ENCODE data around the gene XIAP.
"Not testable (repeated sequence)": the region's sequence is repeated elsewhere in the genome, so short reads cannot be mapped to it uniquely, and the experiment has no call there.

The XIAP gene

DNA sequence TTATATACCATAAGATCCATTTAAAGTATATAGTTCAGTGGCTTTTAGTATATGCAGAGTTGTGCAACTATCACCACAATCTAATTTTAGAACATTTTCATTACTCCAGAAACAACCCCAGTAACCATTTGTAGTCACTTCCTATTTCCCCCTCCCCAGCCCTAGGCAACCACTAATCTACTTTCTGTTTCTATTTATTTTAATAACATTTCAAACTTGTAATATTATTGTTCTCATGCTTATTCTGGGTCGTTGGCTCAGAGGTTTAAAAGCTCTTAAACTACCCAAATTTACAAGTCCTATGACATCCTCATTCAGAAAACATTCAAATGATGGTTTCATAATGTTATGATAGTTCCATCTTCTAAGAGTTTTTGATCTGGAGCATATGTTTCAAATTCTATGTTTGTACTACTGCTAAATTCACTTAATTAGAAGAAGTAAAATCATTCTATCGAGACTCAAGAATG lies 18.4 kb downstream of the XIAP start:
- DNase-seq = no peak

DNA sequence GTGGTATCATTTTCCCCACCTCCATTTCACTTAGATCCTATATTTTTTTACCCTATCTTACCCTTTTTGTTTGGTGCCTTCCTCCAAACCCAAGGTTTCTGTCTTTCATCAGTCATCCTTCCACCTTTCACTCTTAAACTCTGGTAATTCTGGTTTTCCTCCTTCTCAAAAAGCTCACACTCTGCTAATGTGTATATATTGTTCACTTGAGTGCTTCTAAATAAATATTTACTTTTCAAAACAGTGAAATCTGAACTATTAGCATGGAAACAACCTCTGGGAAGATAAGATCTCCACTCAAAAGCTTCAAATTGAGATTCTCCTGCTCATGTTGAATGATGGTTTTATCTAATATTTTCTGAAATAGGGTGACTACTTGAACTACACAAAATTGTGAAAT lies 21.5 kb downstream of the XIAP start:
- peak; percentile 4 for DNase-seq

DNA sequence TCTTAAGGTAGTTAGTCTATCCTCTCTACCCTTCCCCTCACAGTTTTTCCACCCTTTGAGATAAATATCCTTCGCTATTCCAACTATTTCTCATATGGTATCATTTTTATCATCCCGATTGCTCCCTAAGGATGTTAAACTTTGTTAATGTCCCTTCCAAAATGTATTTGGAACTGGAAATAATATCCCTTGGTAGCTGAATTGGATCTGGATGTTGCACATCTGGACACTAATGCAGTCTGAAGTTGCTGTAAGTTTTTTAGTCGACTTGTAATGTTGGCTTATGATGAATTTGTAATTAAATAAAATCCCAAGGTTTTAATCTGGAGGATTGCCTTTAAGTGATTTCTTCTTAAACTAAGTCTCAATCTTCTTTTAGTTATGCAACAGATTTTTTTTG lies 22.5 kb downstream of the XIAP start:
- DNase-seq = no peak

DNA sequence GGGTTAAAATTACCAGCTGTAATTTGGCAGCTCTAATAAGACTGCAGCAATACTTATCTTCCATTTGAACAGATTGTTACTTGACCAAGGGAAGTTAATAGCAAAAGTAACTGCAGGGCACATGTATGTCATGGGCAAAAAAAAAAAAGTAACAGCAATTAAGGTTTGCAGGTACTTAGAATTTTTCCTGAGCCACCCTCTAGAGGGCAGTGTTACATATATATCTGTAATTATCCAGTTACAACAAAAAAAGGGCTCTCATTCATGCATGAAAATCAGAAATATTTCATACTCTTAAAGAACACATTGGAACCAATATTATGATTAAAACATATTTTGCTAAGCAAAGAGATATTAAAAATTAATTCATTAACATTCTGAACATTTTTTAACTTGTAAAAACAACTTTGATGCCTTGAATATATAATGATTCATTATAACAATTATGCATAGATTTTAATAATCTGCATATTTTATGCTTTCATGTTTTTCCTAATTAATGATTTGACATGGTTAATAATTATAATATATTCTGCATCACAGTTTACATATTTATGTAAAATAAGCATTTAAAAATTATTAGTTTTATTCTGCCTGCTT lies 25.1 kb downstream of the XIAP start:
- DNase-seq = peak; percentile 2

DNA sequence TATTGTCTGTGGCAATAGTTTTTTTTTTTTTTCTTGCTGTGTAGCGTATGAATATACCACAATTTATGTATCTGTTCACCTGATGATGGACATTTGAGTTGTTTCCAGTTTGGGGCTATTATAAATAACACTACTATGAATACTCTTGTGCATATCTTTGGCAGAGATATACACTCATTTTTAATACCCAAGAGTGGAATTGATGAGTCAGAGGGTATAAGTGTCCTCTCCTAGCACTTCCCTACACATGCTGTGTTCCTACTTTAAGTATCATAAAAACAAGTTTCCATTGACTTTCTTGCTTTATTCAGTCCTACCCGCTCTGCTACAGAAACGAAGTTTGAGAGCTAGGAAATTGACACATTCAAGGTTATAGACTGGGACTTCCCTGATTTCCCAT lies 39.8 kb downstream of the XIAP start:
- no peak for DNase-seq

DNA sequence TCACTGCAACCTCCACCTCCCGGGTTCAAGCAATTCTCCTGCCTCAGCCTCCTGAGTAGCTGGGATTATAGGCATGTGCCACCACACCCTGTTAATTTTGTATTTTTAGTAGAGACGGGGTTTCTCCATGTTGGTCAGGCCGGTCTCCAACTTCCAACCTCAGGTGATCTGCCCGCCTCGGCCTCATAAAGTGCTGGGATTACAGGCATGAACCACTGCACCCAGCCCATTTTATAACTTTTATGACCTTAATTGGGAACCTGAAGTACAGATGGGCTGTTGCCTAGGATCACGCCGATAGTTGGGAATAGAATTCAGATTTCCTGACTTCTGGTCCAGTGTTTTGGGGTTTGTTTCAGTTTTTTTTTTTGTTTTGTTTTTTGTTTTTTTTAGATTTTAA lies 43.4 kb downstream of the XIAP start:
- DNase-seq = not testable (repeated sequence)

DNA sequence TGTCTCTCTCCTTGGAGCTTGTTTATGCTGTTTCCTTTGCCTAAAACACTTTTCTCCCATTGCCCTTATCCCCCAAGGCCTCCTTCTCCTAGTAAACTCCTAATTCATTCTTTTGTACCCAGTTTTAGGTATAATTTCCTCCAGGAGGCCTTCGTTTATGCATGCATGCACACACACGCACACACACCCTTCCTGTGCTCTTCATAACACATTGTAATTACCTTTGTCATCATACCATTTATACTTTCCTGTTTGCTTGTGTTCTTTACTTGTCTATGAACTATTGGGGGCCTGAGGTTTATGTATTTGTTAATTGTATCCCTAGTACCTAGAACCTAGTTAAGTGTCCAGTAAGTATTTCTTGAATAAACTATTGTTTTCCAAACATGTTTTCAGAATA lies 45.5 kb downstream of the XIAP start:
- DNase-seq = no peak

DNA sequence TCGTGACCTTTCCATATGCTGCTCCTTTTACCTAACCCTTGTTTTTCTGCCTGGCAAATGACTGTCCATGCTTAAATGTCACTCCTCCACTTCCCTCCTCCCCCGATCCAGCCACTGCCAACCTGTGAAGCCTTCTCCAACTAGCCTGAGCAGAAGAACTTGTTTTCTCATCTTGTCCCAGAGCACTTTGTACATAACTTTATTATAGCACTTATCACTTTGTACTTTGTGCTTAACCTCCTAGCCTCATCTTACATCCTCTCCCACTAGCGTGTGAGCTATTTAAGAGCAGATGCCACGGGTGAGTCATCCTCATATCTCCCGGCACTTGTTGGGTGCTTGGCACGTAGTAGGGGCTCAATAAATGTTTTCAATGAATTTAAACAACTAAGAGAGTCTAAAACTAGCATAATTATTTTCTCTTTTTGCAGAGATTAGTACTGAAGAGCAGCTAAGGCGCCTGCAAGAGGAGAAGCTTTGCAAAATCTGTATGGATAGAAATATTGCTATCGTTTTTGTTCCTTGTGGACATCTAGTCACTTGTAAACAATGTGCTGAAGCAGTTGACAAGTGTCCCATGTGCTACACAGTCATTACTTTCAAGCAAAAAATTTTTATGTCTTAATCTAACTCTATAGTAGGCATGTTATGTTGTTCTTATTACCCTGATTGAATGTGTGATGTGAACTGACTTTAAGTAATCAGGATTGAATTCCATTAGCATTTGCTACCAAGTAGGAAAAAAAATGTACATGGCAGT lies 46.9 kb downstream of the XIAP start:
- no peak for DNase-seq

DNA sequence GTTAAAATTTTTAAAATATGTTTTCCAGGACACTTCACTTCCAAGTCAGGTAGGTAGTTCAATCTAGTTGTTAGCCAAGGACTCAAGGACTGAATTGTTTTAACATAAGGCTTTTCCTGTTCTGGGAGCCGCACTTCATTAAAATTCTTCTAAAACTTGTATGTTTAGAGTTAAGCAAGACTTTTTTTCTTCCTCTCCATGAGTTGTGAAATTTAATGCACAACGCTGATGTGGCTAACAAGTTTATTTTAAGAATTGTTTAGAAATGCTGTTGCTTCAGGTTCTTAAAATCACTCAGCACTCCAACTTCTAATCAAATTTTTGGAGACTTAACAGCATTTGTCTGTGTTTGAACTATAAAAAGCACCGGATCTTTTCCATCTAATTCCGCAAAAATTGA lies 49.7 kb downstream of the XIAP start:
- DNase-seq = no peak

DNA sequence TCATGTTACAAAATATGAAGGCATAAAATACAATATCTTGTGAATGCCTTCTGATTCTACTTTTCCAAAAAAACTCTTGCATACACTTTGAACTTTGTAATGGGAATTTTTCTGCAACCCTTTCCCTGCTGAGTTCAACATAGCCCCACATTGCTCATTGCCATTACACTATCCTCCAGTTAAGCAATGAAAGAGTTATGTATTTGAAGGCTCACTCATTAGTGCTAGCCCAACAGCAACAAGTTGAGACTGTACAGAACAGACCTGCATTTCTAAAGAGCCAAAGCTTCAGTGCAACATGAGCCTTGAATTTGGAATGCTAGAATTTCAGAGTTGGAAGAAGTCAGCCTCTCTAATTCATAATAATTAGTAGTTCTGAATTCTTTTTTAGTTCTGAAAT lies 57.2 kb downstream of the XIAP start:
- DNase-seq = no peak

DNA sequence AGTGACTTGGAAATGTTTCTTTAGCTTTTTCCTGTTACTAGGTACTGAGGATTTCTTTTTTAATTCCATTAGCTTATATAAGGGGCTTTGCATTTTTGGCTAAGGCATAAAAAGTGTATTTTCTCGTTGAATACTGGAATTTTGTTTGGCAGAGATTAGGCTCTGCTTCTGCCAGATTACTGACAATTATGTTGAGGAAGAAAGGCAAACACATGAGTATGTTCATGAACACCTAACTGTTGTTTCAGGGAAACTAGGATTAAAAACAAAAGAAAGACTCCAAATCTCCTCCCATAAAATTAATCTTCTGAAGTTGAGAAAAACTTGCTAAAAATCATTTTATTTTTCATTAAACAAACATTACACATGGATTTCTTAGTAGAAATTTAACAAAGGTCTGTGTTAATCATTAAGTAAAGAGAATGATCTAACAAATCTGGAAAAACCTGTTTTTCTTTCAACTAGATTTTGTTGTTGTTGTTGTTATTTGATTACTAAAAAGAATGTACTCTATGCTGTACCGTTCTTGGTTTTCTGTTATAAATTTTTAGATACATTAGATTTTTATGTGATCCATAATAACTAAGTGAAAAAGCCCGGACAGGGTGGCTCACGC lies 58.4 kb downstream of the XIAP start:
- no peak for DNase-seq

DNA sequence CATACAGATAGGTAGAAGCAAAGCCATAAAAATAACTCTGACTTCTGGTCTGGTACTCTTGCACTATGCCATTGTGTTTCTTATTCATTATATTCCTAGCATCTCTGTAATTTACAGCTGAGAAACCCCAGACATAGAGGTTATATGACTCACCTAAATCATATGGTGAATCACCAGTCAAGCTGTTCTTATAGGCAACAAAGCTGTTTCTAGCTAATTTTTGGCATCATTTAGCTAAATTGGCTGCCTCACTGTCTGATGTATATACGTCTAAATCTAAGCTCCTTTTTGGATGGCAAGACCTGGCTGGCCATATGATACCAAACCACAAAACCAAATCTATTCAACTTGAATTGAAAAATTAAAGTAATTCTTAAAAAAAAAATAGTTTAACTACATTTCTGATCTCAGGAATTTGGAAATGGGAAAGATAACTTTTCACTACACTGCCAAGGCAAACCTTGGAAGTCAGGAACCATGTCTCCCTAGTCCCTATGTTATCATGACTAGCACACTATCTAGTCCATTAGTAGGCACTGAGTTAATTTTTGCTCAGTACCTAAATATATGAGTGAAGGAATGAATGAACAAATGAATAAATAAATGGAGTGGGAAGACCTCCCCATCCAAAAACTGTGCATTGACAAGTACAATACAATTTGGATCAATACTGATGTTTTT lies 60.4 kb downstream of the XIAP start:
- no peak for DNase-seq

DNA sequence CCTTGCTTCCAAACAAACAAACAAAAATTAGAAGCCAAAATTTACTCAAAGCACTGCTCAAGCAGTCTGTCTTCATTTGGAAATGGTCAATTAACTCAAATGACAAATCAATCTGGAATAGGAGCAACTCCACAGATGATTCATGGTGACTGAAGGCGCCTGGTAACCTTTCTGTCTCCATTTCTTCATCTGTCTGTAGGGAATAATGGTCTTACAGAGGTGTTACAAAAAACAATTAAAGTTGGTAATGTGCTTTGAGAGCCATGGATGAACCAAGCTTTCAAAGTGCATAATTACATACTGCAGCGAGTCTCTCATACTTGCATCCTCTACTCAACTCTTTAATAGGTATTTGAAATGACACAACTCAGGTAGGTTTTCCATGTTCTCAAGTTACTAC lies 63.4 kb downstream of the XIAP start:
- DNase-seq = no peak

DNA sequence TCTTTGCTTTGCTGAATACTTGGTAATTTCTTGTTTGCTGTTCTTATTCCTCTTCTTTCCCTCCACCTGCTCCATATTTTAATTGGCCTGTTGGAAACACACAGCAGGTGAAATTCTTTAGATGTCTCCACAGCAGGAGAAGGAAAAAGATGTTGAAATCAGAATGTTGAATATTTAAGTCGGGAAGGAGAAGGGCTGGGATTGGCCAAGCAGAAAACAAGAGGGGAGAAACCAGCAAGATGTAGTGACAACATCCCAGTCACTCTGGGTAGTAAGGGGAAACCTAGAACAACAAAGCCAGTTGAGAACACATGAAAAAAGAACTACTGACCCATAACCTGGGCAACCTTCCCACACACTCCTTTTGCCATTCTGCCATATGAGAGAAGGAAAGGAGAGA lies 64.3 kb downstream of the XIAP start:
- no peak for DNase-seq

DNA sequence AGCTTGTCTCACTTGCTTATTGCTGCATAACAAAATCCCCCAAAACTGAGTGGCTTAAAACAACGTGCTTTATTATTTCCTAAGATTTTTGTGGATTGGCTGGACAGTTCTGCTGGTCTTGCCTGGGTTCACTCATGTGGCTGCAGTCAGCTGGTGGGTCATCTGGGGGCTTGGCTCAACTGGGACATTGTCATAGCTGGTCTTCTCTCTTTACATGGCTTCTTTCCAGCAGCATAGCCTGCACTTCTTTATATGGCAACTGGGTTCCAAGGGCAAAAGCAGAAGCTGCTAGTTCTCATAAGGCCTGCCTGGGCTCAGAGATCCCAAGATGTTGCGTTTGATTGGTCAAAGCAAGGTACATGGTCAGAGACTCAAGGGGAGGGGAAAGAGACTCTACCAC lies 68.0 kb downstream of the XIAP start:
- DNase-seq = no peak

DNA sequence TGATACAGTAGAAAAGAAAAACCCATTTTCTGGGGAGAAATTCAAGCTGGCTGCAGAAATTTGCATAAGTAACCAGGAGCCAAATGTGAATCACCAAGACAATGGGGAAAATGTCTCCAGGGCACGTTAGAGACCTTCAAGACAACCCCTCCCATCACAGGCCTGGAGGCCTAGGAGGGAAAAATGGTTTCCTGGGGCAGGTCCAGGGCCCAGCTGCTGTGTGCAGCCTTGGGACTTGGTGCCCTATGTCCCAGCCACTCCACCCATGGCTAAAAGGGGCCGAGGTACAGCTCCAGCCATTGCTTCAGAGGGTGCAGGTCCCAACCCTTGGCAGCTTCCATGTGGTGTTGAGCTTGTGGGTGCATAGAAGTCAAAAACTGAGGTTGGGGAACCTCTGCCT lies 72.2 kb downstream of the XIAP start:
- not testable (repeated sequence) for DNase-seq

DNA sequence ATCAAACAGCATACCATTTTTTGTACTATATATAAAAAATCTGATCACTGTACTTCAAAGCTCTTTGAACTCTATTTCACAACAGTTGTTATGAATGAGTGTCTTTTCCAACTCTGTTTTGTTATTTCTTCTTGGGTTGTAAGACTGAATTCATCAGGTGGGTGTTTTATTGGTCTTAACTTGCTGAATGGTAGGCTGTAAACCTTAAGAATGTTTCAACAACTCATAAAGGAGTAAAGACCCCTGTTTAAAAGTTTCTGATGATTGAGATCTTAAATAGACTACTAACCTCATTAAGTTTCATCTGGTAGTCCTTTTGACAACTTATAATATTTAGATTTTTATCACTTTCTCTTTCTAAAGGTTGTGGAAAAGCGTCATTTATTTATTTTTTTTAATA lies 83.2 kb downstream of the XIAP start:
- no peak for DNase-seq

DNA sequence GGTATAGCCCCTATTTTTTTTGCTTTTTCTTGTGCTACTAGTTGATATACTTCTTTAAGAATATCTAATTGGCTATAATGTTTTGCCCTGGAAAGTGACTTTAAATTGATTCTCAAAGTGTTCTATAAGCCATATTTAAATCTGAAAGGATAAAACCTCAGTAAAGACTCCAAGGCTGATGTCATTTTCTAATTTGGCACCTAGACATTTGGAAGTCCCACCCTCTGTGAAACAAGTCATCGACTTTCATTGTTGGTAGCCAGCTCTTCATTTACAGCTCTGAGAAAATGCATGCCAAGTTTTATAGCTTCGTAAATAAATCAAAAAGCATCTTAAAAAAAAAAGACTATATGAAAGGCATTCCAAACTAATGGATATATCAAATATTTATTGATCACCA lies 83.6 kb downstream of the XIAP start:
- DNase-seq = no peak

DNA sequence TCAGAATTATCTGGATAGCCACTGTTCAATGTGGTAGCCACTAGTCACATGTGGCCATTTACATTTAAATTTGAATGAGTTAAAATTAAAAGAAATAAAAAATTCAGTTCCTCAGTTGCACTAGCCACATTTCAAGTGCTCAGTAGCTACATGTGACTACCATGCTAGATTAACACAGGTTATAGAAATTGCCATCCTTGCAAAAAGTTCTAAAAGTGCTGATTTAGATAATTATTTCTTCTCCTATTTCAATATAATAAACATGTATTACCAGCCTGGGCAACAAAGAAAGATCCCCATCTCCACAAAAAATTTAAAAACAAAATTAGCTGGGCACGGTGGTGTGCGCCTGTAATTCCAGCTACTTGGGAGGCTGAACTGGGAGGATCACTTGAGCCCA lies 90.0 kb downstream of the XIAP start:
- no peak for DNase-seq

DNA sequence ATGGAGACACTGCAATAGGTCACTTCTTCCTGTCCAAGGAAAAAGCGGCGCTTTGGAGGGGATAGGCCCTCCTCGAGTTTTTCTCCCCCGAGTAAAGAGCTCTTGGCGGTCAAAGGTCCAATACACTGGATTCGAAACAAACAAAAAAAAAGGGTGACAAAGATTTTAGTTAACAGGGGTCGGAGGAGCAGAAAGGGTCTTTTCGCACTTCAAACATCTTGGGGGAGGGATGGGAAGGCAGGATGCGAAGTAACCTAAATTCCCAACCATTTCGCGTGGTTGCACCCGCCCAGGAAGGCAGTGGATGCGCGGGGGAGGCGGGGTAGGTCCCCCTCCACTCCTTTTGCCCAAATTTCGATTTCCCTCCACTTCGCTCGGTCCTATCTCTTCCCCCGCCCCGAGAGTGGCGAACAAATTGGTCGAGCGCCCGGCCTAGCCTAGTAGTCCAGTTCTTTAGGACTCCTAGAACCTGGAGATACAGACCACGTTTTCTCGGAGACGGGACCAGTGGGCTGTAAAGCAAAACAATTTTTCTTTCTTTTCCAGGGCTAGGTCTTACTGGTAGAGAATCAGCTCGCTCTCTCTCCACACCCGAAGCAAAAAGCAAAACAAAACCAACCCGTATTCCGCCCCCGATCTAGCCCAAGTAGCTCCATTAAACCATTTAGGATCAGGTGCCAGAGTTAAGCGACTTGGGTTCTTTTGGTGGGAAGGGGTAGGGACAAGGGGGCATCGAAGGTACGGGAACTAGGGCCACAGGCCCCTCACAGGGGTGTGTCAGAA lies 99.6 kb downstream of the XIAP start:
- DNase-seq = peak; percentile 33

DNA sequence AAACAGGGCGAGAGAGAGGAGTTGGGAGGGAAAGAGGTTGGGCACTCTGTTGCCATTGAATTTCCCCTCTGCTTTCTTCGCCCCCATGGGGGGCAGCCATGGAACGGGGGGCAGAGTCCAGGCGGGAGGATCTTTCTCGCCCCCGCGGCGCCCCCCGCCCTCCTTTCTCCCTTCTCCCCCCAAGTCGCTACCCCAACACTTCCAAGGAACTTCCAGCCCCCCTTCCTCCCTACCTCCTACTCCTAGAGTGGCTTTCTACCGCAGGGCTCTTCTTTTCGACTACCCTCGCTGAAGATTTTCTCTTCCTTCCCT lies 101.1 kb downstream of the XIAP start:
- DNase-seq = no peak

DNA sequence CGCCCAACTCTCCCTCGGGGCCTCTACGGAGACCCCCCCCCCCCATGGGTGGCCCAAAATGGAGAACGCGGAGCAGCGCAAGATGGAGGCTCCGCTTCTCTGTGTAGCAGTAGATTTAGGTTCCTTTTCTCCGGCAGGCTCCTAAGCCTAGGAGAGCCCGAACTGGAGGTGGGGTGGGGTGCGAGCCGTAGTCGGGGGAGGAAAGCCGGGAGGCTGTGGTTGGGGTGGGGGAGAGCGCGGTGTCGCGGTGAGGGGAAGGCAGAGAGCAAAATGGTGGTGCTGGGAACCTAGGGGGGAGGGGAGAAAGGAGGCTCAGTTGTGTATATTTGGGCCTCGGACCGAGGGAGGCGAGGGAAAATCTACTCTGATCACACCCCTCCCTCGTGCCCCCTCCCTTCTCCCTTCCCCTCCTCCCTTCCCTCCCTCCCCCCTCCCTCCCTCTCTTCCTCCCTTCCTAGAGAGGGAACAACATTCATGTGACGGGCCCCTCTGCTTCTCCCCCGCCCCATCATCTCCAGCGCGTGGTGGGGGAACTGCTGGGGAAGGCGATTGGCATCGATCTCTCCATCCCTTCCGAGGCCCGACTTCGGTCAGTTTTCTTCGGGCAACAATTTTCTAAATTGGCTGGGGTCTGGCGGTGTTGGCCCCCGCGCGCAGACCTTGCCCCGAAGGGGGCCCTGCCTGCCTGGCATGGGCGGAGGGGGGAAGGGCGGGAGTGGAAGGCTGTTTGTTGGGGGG lies 101.6 kb downstream of the XIAP start, which contains the start of gene STAG2:
STAG2 (plus strand) TSS at position 439 of the 738 bp plus-strand sequence. CDS start 60,922 bp downstream, outside the sequence.
- DNase-seq = peak; percentile 36

All from DMS79 treated with DMSO at 0.1 percent for 48 hours (cell line).